Measurements from ENCODE around the gene HOXC5.

HOXC5 gene

DNA sequence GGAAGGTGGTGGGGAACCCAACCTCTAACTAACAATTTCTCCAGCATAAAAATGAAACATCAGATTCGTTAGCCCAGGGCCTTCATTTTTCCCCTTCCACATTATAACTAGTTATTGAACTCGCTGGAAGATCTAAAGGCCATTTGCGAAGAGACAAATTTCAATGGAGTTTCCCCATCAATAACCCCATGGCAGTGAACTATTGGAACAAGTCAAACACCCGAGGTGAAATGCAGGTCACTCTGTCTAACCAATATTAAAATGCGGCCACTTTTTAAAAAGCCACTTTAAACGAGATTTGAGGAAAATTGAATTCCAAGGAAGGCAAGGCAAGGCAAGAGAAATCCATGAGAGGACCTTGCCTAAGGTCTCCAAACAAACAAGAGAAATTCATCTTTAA, 16.3 kb downstream of the HOXC5 start:
- no peak for DNase-seq

DNA sequence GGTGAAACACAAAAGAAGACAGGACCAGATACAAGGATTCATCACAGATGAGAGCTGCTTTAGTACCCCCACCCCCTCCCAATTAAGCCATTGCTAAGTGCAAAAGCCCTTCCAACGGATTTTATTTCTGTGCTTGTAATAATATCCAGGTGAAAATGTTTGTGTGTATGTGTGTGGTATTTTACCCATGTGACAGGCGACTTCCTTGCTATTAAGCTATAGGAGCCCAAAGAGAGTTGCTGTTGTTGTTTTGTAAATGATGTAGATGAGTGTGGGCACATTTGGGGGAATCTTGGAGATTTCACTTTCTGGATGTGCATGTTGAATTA, 17.6 kb downstream of the HOXC5 start:
- DNase-seq, result no peak

DNA sequence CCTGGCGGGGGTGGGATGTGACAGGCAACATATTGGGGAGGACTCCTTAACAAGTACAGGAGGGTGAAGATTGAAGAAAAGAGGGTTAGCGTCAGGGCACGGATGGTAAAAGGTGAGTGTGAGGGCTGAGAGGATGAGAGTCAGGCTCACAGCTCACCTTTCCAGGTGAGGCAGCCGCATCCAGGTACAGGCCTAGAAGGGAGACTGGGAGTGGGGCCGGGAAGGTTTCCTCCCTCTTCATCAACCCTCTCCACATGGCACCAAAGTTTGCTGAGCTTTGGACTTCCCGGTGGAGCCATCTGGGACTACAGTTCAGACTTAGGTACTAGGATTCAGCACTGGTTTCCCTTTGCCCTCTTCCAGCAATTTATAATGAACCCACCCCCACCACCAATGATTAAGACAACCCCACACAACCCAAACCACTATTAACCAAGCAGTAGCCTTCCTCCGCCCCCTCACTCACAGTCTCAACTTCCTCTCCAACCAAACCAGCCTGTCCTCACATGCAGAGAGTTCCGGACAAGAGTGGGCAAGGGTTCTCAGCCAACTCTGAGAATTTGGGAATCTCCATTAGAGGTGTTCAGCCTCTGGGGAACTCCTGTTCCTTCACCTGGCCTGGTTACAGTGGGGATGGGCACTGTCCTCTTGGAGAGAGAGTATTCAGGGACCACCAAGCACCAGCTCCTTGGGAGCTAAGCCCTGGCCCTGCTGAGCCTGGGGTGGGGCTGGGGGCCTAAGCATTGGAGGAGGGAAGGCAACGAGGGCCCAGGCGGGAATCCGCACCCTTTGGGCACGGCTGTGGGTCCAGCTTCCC, 18.4 kb downstream of the HOXC5 start:
- DNase-seq, result no peak

DNA sequence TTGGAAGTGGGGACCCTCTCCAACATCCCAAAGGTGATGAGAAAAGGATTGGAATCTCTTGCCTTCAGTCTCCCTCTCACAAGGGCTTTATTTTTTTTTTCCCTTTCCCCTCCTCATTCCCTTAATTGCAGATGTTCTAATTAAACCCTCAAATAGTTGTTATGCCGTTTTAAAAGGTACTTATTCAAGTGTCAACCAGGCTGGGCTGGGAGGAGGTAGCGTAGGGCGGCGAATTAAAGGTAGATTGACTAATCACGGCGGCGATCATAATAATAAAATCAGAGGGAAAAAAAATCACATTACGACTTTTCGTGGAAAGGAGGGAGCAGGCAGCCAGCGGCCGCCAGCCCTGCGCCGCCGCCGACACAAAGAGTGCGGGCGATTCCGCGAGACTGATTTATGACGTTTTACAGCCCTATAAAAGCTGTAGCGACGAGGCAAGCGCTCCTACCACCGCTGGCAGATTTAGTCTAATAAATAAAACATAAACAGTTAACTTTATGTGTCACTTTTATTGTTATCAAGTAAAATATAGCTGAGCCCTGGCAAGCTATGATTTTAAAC, 19.1 kb downstream of the HOXC5 start:
- DNase-seq, result no peak

DNA sequence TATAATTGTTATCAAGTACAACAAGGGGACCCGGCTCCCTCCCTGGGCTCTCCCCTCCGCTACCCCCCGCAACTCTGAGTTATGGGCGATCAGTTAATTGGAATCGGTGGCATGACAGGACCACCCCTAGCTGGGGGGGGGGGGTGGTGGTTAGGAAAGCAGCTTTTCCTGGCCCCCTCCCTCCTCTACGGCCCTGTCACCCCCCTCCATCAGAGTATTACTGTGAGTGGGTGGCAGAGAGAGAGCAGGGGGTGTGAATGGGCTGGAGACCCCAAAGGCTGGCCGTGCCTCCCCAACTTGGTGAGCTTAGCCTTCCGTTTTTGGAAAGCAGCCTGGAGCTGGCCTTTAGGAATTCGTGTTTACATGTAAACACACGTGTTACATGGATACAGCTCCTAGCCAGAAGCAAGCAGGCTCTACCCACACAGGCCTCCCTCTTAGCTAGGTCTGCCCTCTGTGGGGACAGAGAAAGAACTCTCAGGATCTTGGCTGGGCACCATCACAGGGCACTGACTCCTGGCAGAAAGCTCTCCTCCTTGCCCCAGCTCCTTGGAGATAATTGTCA, 19.7 kb downstream of the HOXC5 start:
- no peak for DNase-seq

DNA sequence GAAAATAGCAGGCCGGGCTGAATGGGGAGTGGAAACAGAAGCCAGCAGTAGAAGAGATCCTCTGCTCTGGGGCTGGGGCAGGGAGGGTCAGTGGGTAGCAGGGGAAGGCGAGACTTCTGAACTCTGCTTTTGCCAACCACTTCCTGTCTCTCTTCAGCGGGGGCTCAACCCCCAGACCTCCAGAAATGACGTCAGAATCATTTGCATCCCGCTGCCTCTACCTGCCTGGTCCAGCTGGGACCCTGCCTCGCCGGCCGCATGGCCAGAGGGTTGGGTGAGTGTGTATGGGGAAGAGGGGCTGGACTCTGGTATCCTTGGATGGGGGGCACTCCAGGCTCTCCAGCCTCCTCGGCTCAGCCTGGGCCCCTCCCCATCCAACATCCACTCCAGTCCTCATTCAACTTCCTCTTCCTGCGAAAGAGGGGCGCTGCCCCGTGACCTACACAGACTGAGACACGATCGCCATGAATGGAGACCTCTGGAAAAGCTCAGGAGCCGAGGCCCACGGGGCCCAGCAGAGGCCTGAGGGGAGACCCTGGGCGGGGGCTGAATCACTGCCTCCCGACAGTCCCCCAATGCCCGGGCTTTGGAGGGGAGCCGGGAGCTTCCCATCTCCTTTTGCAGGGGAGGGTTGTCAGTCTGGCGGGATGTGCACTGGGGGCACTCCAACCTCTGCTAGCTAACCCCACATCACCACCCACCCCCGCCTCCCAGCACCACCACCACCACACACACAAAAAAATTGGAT, 20.3 kb downstream of the HOXC5 start:
- DNase-seq, result peak in 2 of 5 experiments; percentile 21 to 58

DNA sequence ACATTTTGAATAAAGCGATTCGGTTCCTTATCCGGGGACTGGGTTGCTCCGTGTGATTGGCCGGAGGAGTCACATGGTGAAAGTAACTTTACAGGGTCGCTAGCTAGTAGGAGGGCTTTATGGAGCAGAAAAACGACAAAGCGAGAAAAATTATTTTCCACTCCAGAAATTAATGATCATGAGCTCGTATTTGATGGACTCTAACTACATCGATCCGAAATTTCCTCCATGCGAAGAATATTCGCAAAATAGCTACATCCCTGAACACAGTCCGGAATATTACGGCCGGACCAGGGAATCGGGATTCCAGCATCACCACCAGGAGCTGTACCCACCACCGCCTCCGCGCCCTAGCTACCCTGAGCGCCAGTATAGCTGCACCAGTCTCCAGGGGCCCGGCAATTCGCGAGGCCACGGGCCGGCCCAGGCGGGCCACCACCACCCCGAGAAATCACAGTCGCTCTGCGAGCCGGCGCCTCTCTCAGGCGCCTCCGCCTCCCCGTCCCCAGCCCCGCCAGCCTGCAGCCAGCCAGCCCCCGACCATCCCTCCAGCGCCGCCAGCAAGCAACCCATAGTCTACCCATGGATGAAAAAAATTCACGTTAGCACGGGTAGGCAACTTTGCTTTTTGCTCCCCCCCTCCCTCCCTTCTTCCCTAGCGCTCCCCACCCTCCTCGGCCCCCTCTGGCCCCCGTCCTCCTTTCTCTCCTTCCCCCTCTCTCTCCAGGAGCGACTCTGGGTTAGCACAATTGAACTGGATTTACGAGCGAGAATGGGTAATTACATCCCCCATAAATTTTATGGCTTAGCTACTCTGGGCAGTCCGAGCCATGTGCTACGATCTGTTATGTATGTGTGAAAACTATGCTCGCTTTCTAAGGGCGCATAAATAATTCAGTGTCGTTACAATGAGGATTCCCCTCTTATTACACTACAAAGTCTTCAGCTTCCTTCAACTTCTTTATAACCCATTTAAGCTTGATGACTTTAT, 21.2 kb downstream of the HOXC5 start, which contains the start of gene HOXC4:
Gene HOXC4 (plus strand): TSS at position 85 of the 991 bp plus-strand sequence. CDS start 88 bp downstream, at position 173.
- DNase-seq, result peak in 1 of 5 experiments; percentile 22

DNA sequence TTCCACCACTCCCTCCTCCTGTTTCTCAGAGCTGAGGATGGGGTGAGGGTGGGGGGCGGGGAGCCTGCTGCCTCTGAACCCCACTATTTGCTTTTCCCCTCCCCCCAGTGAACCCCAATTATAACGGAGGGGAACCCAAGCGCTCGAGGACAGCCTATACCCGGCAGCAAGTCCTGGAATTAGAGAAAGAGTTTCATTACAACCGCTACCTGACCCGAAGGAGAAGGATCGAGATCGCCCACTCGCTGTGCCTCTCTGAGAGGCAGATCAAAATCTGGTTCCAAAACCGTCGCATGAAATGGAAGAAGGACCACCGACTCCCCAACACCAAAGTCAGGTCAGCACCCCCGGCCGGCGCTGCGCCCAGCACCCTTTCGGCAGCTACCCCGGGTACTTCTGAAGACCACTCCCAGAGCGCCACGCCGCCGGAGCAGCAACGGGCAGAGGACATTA, 21.9 kb downstream of the HOXC5 start:
- DNase-seq, result no peak

DNA sequence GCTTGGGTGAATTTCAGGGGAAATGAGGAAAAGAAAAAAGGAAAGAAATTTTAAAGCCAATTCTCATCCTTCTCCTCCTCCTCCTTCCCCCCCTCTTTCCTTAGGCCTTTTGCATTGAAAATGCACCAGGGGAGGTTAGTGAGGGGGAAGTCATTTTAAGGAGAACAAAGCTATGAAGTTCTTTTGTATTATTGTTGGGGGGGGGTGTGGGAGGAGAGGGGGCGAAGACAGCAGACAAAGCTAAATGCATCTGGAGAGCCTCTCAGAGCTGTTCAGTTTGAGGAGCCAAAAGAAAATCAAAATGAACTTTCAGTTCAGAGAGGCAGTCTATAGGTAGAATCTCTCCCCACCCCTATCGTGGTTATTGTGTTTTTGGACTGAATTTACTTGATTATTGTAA, 22.7 kb downstream of the HOXC5 start:
- no peak for DNase-seq

DNA sequence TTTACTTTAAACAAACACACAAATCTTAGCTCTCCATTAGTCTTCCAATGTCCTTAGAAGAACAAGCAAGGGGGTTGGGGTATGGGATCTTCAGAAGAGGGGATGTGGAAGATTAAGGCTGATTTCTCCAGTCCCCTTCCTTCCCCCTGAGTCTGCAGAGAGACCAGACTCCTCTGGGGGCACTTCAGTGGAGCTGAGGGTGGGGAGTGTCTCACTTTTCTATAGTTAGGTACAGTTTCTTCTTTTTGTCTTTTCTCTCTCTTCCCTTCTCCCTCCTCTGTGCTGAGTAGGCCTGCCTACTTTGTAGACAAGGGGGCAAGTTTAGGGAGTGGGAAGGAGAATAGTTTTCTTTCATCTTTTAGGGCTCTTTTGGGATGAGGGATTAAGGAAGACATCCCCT, 23.3 kb downstream of the HOXC5 start:
- no peak for DNase-seq

DNA sequence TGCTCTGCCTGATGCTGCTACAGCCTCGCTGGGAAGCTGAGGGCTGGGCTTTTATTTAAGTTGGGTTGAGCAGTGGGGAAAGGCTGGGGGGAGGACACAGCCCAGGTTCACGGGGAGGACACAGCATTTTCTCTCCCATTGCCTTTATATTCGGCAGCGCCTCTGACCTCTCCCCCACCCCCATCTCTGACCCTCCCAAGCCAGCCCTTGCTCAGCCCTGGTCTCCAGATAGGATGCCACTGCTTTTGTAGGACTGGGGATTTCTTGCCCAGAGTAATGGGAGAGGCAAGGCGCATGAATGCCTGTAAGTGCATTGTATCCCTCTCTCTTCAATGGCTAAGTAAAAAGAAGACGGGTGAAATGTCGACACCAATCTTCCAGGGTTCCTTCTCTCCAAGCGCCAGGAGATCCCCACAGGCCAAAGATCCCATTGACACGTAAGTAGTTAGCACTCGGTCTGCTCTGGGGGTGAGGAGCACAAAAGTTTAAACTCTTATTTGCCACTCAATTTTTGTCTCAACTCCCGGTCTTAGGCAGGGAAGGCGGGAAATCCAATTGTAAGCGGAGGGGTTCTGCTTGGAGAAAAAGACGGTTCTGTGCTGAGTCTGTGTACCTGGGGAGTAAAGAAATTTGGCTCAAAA, 25.4 kb downstream of the HOXC5 start:
- no peak for DNase-seq

DNA sequence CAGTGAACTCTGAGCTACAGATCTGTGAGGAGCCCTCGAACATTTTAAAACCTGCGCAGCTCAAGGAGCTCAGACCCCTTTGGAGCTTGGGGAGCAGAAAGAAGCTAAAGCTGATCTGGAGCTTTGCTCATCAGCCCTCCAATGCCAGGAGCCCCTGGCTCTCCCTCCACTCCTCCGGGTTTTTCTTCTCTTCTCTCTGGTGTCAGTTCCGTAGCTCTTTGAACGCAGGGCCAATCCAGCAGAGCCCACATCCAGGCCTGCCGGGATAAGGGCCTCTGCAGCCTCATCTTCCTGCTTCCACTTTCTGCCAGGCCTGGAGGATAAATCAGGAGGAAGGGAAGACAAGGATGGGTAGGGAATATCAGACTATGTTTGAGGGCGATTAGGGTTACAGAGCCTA, 26.8 kb downstream of the HOXC5 start:
- DNase-seq, result no peak

DNA sequence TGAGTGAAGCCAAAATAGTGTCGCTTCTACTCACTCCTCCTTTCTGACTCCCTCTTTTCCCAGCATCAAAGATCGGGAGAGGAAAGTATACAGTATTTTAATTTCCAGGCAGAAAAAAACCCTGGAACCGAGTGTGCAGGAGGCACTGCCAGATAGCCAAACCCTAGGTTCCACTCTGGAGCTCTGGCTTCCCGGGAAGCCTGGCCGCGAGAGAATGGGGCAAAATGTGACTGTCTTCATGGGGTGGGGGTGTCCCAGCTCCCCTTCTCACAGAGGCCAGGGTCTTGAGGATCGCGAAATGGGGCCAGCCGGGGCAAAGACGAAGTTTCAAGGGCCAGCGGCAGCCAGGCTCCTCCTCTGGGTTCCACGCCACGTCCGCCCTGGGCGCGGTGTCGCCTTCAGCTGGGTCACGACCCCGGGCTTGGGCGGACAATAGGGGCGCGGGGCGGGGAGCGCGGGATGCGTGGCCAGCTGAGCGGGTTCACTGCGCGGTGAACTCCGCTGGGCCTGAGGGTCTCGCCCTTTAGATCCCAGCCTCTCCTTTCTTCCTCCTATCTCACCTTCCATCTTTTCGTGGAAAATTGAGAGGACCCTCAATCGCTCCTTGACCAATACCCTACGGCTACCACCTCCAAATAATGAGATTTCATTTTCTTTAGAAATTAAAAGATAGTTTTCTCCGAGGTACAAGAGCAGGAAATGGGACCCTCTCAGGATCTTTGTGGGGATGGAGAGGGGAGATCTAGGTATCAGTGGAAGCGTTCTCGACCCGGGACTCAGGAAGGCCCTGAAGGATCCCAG, 27.5 kb downstream of the HOXC5 start:
- no peak for DNase-seq

DNA sequence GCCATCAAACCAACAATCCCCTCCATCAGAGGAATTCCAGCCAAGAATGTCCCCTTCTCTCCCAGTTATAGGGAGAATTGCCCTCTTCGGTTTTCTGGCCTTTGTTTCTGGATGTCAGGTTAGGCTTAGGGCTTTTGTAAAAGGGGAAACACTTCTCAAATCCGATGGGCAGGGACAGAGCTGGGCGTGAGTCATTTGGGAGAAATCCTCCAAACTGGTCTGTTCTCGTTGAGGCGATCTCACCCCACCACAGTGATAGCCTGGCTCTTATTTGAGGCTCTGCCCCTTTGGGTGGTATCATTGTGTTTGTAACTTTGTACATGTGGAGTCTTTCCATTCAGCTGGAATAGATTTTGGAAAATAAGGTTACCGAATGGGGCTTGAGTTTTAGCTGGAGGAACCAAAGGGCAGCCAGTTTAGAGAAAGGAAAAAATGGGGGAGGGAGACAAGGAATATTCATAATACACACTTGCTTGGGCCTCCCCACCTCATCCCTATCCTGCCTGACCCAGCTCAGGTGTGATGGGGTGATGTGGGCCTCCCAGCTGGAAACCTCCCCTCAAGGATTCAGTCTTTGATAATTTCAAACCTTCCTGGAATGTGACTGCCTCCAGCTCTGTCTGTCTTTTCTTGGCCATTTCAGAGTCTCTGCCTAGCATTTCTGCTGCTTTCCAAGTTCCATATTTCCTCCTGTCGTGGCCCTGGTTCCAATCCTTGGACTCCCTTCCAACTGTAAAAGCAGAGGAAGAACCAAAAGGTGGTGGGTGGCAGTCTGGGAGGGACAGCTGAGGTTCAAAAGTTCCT, 28.3 kb downstream of the HOXC5 start:
- no peak for DNase-seq

DNA sequence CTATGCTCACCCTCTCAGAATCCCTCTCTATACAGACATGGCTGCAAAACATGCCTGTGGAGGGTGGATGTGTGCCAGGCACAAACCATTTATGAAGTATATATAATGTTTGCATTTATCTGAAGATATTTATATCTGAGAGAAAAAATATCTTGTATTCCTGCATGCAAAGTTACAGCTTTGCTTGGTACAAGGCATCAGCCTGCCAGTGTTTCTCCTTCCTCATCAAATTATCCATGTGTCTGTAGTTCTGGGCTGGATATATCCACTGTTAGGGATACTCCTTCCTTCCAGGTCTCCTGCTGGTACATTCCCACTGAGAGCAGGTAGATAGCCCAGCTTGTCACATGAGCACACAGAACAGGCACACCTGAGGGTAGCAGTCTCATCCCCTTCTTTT, 32.8 kb downstream of the HOXC5 start:
- no peak for DNase-seq

DNA sequence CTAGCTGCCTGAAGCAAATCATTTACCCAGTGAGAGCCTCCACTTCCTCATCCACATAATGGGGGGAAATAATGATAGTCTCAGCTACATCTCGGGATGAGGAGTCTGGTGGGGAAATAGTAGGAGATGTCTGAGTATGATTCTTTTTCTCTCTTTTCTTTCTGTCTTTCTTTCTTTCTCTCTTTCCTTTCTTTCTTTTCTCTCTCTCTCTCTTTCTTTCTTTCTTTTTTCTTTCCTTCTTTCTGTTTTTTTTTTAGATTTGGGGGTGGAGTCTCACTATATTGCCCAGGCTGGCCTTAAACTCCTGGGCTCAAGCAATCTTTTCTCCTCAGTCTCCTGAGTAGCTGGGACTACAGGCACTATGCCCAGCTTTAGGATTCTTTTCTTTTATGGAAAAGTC, 33.6 kb downstream of the HOXC5 start:
- no peak for DNase-seq

DNA sequence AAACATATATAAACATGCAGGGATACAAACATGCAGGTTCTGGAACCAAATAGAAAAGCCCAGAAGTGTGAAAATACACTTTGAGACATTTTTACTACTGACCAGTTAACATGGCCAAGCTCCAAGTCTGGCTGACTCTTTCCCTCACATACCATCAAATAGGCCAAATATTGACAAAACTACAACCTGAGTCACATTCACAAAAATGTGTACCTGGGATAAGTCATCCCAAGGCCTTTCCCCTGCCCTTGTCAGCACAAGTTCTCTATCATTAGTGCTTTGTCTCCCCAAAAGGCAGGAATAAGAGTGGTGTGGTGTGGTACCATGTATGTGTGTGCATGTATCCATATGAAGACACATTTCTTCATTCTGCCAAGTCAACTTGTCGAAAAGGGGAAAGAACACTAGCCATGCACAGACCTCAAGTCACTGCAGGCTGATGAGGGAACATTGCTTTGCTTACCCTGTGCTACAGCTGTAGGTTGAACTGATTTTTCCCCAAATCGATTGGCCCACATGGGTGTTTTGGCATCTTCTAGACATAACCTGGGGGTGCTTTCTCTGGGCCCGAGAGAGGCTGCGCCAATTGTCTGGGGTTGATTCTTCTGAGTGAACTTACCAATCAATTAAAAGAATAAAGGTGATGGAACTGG, 35.7 kb downstream of the HOXC5 start:
- DNase-seq, result no peak

DNA sequence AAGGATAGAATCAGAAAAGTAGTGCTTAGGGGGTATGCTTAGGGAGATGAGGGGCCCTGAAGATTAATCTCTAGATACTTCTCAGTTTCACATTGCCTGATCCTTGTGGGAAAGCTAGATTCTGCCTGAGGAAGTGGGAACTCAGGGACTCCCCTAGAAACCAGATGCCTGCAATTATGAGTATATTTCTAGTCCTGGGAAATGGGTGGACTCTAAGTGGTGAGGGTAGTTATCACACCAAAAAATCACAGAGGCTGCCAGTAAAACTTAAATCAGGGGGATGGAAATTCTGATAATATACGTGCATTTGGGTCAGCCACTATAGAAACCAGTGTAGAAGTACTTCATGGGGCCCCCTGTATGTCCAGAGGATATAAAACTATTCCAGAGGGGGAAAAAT, 39.1 kb downstream of the HOXC5 start:
- DNase-seq, result no peak

DNA sequence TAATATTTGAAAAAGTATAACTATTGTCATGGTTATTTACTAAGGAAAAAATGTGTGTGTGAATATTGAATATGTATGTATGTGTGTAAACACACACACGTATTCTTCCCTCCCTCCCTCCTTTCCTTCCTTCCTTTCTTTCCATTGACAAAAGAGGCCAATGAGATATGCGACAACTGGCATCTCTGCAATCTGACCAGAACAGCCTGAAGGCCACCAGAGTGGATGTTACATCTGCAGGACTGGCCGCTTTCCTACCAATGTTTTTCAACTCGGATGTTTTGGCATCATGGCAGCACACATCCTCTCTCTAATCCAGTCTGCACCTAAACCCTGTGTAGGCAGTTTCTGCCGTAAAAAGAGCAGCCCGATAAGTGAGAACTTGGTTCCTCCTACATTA, 41.5 kb downstream of the HOXC5 start:
- no peak for DNase-seq

Measured in T-helper 2 cell (primary cell).